Airway epithelial cell (primary cell): ENCODE results near the gene KRT33A. TPM values are rescaled to one million over a fixed set of nuclear protein-coding genes. Genes with fewer than 3 reads are reported as not detected.

ENCODE experiments used
- total RNA-seq: library from RNA; depleted of rRNA; stranded (reverse); fragments of >200 nt; gene quantifications from 2 replicates; pipeline ENCODE4 v1.2.3, GENCODE V29; 2015

KRT33A gene
- total RNA-seq, result 0.35 TPM in 1 of 2 replicates, not detected in the other

DNA sequence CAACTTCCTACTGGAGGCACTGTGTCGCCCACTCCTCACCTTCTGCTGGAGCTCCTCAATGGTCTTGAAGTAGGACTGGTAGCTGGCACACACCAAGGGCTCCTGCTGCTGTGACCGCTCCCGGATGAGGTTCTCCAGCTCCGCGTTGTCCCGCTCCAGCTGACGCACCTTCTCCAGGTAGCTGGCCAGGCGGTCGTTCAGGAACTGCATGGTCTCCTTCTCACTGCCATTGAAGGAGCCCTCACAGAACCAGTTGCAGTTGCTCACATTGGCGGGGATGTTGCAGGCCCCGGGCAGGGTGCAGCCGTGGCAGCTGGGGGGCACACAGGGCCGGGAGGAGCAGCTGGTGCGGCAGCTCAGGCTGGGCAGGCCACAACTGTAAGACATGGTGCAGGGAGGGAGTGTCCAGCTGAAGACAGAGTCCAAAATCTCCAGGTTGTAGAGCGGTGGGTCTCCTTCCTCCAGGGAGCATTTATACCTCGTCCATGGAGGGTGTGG, at the start of gene KRT33A:
KRT33A (minus strand) TSS at position 448 of the 498 bp plus-strand sequence; CDS start at position 387, 61 bp downstream.

DNA sequence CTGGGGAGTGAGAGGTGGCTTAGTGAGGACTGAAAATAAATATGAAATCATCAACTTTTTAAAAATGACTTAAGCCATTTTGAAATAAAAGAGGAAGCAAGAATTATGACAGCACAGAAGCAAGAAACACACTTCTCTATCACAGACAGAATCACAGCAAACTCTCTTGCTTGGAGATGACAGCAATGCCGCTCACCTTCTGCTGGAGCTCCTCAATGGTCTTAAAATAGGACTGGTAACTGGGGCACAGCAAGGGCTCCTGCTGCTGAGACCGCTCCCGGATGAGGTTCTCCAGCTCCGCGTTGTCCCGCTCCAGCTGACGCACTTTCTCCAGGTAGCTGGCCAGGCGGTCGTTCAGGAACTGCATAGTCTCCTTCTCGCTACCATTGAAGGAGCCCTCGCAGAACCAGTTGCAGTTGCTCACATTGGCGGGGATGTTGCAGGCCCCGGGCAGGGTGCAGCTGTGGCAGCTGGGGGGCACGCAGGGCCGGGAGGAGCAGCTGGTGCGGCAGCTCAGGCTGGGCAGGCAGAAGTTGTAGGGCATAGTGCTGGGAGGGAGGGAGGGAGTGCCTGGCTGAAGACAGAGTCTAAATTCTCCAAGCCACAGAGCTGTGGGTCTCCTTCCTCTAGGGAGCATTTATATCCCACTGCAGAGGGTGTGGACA, 46.5 kb upstream of the KRT33A start, which contains the start of gene KRT31:
KRT31 (minus strand) TSS at position 613 of the 665 bp plus-strand sequence; CDS start at position 544, 69 bp downstream.

DNA sequence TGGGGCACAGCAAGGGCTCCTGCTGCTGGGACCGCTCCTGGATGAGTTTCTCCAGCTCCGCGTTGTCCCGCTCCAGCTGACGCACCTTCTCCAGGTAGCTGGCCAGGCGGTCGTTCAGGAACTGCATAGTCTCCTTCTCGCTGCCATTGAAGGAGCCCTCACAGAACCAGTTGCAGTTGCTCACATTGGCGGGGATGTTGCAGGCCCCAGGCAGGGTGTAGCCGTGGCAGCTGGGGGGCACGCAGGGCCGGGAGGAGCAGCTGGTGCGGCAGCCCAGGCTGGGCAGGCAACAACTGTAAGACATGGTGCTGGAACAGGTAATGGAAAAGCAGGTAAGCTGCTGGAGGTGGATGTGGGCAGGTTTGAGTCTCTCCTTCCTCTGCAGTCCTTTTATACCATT, 31.3 kb upstream of the KRT33A start, which contains the start of gene KRT34:
KRT34 (minus strand) TSS at position 364 of the 400 bp plus-strand sequence; CDS start at position 304, 60 bp downstream.

DNA sequence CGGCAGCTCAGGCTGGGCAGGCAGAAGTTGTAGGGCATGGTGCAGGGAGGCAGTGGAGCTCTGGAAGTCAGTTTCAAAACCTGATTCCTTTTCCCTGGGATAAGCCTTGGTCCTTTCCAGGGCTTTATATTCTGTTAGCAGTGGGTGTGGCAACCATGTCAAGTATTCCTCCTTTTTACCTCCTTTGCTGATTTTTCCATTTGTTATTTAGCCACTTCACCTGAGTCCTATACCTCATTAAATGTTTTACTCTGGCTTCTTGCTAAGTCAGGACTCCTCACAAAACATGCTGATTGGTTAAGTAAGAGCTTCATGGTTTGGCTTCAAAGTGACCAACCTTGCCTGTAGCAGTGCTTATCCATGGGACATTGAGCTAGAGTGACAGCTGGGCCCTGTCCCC, 19.1 kb upstream of the KRT33A start, which contains the start of gene KRT33B:
KRT33B (minus strand) TSS at position 101 of the 400 bp plus-strand sequence; CDS start at position 38, 63 bp downstream.

GRCh38 chr17:41315204-41315794, 35.3 kb downstream of the KRT33A start, which contains the start of gene KRTAP17-1:
TSS of gene KRTAP17-1 (minus strand) at chr17:41315710. CDS start at chr17:41315650, 60 bp downstream.

DNA sequence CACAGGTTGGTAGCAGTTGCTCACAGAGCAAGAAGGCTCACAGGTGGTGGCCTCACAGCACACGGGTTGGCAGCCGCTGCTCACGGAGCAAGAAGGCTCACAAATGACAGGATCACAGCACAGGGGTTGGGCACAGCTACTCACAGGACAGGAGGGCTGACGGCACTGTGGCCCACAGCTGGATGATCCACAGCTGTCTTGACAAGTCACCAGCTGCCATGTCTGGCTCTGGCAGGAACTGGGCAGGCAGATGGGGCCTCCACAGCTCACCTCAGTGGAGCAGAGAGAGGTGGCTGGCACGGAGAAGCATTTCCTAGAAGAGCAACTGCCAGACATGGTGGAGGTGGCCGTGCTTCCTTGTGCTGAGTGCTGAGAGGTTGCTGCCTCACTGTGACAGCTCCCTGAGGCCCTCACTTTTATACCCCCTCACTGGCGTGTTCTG, 41.7 kb downstream of the KRT33A start, which contains the start of gene KRTAP16-1:
KRTAP16-1 (minus strand) TSS at position 392 of the 442 bp plus-strand sequence; CDS start at position 336, 56 bp downstream.

DNA sequence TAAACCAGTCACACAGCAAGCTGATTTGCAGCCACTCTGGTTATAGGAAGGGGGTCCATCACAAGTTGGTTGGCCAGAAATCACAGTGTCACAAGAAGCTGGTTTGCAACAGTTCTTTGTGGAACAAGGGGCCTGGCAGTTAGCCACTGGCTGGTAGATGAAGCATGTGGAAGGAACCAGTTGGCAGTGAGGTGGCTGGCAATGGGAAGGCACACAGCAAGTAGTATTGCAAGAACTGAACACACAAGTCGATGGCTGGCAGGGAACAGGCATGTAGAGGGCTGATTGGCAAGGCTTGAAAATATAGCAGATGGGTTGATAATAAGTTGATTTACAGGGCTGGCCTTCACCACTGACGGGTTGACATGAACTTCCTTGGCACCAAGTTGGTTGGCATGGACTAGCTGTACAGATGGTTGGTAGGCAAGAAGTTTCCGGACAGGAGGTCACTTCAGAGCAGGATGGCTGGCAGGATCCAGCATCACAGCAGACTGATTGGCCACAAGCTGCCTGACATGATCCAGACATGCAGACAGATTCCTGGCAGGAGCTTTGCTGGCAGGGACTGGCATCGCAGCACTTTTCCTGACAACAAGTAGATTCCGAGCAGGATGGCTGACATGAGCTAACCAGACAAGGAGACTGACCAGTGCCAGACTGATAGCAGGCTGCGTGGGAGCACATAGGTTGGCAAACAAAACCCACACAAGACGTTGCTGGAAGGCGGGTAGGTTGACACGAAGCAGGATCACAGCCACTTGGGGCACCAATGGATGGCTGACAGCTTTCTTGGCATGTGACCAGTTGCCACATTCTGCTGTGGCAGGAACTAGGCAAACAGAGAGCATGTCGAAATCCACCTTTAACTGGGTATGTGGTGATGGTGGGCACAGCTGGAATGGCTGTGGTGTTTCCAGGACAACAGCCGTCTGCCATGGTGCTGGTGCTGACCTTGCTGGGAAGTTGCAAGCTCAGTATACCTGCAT, 48.4 kb downstream of the KRT33A start, which contains the start of gene KRTAP29-1:
KRTAP29-1 (minus strand) TSS at position 936 of the 986 bp plus-strand sequence; CDS start at position 936, 0 bp downstream.

Other genes with a start within 250 kb of the KRT33A start
- gene KRTAP4-16, start 248.6 kb downstream of the KRT33A start, total RNA-seq, result not detected in 2 replicates
- not detected in 2 replicates for gene KRTAP4-9, start 245.4 kb downstream of the KRT33A start, total RNA-seq
- not detected in 2 replicates for gene KRTAP4-11, start 232.5 kb downstream of the KRT33A start, total RNA-seq
- gene KRTAP4-12, start 226.6 kb downstream of the KRT33A start, total RNA-seq, result not detected in 2 replicates
- not detected in 2 replicates for gene KRTAP4-6, start 210.3 kb downstream of the KRT33A start, total RNA-seq
- not detected in 2 replicates for gene KRTAP4-5, start 201.0 kb downstream of the KRT33A start, total RNA-seq
- gene KRTAP4-4, start 190.1 kb downstream of the KRT33A start, total RNA-seq, result not detected in 2 replicates
- not detected in 2 replicates for gene KRTAP4-3, start 182.6 kb downstream of the KRT33A start, total RNA-seq
- not detected in 2 replicates for gene KRTAP4-2, start 172.6 kb downstream of the KRT33A start, total RNA-seq
- not detected in 2 replicates for gene KRTAP4-1, start 165.9 kb downstream of the KRT33A start, total RNA-seq
- gene KRTAP9-1, start 160.9 kb downstream of the KRT33A start, total RNA-seq, result not detected in 2 replicates
- gene KRTAP9-2, start 124.2 kb downstream of the KRT33A start, total RNA-seq, result not detected in 2 replicates
- not detected in 2 replicates for gene KRTAP9-3, start 118.4 kb downstream of the KRT33A start, total RNA-seq
- gene KRTAP9-8, start 112.8 kb downstream of the KRT33A start, total RNA-seq, result not detected in 2 replicates
- gene KRTAP9-4, start 101.1 kb downstream of the KRT33A start, total RNA-seq, result not detected in 2 replicates
- not detected in 2 replicates for gene KRTAP9-9, start 95.4 kb downstream of the KRT33A start, total RNA-seq
- gene KRTAP9-6, start 85.5 kb downstream of the KRT33A start, total RNA-seq, result not detected in 2 replicates
- not detected in 2 replicates for gene KRTAP9-7, start 75.1 kb downstream of the KRT33A start, total RNA-seq
- not detected in 2 replicates for gene KRTAP29-1, start 48.0 kb downstream of the KRT33A start, total RNA-seq
- gene KRTAP16-1, start 41.5 kb downstream of the KRT33A start, total RNA-seq, result not detected in 2 replicates
- not detected in 2 replicates for gene KRTAP17-1, start 35.1 kb downstream of the KRT33A start, total RNA-seq
- gene KRT33B, start 19.0 kb upstream of the KRT33A start, total RNA-seq, result not detected in 2 replicates
- gene KRT34, start 31.5 kb upstream of the KRT33A start, total RNA-seq, result 0.35 TPM in 1 of 2 replicates, not detected in the other
- 0.05 and 0.28 TPM in 2 replicates for gene KRT31, start 46.8 kb upstream of the KRT33A start, total RNA-seq
- gene KRT37, start 73.8 kb upstream of the KRT33A start, total RNA-seq, result not detected in 2 replicates
- gene KRT38, start 90.2 kb upstream of the KRT33A start, total RNA-seq, result not detected in 2 replicates
- 0.21 TPM in 1 of 2 replicates, not detected in the other for gene KRT32, start 116.6 kb upstream of the KRT33A start, total RNA-seq
- gene KRT35, start 130.3 kb upstream of the KRT33A start, total RNA-seq, result not detected in 2 replicates
- gene KRT36, start 139.1 kb upstream of the KRT33A start, total RNA-seq, result not detected in 2 replicates
- 591 and 752 TPM in 2 replicates for gene KRT13, start 154.8 kb upstream of the KRT33A start, total RNA-seq
- 292 and 317 TPM in 2 replicates for gene KRT15, start 168.1 kb upstream of the KRT33A start, total RNA-seq
- gene KRT19, start 177.5 kb upstream of the KRT33A start, total RNA-seq, result 4,405 and 5,932 TPM in 2 replicates
- gene KRT9, start 221.2 kb upstream of the KRT33A start, total RNA-seq, result 0.78 and 1.0 TPM in 2 replicates
- gene KRT14, start 236.1 kb upstream of the KRT33A start, total RNA-seq, result 5,968 and 7,158 TPM in 2 replicates